Fibroblast of skin of left quadriceps (primary cell): ENCODE measurements around the gene U2AF2.
A peak's percentile ranks its signal among the peaks of the same experiment; 100 is the strongest.

Source experiments
- DNase-seq, 2 experiments: peaks; one replicate each; pipeline ENCODE4 v3.0.0-alpha.2; 2013; ENCODE audit warnings: low read depth in 2 of 2

U2AF2 gene

DNA sequence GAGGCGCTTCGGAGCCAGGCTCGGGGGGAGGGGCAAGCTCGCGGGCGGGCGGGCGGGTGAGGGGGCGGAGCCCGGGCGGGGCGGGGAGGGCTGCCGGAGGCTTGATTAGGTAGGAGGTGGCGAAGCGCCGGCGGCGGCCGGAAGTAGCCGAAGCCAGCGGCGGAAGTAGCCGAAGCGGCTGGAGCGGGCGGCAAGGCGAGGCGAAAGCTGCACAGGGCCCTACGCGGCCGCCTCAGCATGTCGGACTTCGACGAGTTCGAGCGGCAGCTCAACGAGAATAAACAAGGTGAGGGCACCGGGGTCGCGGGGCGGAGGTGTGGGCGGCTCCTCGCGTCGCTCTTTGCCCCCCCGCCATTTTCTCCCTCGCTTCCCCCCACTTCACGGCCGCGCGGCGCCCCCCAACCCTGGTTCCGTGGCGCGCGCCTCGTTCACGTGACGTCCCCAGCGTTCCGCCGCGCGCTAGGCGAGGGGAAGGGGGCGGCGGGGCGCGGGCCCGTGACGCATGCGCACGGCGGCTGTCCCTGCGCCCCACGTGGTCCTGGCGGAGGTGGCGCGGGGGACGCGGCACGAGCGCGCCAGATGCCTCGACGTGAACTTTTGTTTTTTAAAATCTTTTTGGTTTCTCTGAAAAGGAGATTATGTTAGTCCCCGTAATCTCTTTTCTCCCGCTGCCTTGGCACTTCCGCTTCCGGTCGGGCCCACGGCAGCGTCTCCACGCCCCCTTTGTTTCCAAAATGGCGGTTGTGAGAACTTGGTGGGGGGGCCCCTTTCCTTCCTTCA lies at the start of gene U2AF2:
Gene U2AF2, plus strand, starts transcription at position 168 of the 780 bp plus-strand sequence. Its CDS starts 70 bp downstream, at position 238.
- peak; percentile 79 to 81 for DNase-seq

DNA sequence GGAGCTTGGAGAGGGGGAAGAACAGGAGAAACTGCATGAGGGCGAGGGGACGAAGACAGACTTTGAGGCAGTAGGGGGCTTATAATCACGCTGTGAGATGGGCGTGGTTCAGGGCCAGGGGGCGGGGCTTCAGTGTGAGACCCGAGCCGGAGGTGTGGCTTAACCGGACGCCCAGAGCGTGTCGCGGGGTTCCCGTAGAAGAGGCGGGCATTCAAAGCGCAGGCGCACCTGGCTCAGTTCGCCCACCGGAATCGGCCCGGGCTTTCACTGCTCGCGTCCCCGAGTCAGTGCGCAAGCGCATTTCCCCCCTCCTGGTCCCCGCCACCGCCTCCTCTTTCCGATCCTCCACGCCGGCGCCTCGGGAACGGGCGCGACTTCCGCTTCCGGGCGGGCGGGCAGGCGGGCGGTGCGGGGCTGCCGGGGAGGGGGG lies 49.6 kb upstream of the U2AF2 start:
- DNase-seq = peak; percentile 96

DNA sequence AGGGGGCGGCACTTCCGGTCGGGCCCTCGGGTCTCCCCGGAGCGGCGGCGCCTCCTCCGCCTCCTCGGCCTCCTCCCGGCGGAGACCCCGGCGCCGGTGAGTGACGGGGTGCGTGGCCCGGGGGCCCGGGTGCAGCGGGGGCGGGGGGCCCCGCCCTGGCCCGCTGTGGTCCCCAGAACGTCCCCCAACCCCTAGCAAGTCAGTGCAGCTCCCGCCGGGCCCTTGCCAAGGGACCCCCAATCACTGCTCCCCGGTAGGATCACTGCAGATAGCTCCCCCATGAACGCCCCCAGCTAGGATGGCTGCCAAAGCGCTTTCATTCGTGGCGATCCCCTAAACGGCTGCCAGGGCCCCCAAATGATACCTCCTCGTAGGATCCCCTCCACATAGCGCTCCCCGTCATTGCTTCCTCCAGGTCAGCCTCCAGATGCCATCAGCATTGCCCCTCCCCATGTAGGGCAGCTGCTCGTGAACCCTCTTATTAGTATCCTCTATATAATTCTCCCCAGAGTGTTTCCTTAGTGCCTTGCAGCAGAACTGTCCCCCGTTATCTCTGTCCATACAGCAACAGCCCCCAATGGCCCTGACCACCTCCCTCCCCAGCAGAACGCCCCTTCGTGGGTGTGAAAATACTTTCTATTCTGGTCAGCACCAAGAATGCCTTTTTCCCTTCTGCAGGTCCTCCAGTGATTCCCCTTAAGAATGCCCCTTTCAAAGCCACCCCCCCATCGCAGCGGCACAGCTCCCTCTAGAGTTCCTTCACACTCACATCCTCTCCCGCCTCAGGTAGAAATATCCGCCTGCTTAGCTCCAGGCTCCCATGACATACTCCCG lies 49.0 kb upstream of the U2AF2 start, which contains the start of gene ZNF865:
Gene ZNF865, plus strand, starts transcription at position 11 of the 834 bp plus-strand sequence. CDS start 7,972 bp downstream, outside the sequence.
- DNase-seq = peak; percentile 60 to 62

DNA sequence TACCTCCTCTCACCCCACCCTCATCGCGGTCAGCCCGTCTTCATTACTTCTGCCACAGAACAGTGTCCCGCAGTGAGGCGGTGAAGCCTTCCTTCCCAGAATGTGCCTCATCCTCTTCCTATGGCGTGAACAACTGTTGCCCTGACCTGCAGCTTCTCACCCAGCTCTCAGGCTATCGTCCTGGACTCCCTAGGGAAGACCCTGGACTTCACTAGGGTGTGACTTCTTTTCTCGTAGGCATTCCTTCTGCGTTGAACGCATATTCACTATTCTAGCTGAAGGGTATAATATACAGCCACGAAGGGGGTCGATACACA lies 48.4 kb upstream of the U2AF2 start:
- no peak for DNase-seq

DNA sequence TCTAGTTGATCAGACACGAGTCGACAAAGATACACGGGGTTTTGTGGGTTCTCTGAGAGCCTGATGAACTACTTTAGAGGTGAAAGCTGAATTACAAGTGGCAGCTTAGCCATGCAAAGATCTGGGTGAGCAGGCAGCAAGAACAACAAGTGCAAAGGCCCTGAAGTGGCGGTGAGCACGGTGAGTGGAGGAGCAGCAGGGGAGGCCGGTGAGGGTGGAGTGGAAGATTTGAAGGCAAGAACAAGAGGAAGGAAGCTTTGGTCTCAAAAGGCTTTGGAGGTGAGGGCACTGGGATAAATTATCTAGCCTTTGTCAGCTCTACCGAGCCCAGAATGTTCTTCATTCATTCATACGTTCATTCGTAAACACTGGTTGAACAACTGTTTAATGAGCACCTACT lies 48.0 kb upstream of the U2AF2 start:
- DNase-seq = no peak

DNA sequence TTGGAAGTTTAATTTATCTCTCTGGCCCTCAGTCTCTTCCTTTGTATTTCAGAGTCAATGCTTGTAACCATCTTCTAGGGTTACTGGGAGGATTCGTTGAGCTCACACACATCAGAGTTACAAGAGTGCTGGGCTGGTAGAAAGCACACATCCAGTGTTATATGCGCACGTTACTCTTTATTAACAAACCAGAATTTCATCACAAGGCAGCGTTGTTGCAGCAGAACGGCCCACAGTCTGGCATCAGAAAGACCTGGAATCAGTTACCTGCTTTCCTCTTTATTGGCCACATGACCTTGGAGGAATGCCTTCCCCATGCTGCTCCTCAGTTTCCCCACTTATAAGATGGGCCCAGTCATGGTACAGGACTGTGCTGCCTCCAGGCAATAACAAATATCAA lies 45.5 kb upstream of the U2AF2 start:
- no peak for DNase-seq

DNA sequence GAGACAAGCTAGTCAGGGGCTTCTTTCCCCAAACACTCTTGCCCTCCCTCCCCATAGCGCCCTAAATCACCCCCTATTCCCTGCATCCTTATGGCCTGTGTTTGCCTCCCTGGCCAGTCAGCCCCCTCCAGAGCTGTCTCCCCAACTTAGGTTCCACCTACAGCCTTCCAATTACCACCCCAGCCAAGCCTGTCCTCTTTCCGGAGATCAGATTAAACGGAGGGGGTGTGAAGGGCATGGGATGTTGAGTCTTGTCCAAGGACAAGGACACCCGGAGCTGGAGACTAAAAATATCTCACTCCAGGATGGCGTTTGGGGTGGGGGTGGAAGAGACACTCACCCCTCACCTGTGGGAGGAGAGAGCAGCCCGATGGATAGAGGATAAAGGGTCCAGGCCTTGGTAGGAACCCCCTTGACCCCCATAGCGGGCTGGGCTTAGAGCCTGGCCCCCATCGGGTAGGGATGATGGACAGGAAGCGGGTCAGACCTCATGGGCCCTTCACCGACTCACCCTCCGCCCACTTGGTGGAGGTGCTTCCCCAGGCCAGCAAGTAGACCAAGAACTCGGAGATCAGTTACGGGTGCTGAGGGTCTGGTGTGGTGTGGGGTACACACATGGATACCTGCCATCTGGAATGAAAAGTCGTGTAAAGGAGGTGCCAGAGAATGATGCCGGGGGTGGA lies 43.4 kb upstream of the U2AF2 start:
- DNase-seq = no peak

DNA sequence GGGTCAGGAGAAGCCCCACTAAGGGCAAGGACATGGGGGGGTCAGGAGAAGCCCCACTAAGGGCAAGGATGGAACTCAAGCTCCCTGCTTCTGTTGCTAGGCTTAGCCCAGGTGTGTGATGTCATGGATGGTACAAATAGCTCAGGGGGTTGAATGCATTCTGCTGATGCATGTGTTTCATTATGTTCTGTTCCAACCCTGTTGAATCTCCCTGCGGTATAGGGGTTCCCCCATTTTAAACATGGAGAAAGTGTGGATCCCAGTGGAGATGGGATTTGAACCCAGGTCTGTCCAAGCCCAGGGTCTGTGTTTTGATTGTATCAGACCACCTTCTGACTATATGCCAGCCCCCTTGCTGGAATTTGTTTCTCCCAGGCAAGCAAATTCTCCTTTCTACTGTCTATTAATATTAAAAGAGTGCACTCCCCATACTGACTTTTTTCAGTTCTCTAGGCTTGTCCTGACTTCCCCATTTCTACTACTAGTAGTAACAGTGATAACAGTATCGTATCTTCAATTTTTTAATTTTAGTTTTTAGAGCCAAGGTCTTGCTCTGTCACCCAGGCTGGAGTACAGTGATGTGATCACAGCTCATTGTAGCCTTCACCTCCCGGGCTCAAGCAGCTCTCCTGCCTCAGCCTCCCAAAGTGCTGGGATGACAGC lies 42.7 kb upstream of the U2AF2 start:
- DNase-seq = no peak

DNA sequence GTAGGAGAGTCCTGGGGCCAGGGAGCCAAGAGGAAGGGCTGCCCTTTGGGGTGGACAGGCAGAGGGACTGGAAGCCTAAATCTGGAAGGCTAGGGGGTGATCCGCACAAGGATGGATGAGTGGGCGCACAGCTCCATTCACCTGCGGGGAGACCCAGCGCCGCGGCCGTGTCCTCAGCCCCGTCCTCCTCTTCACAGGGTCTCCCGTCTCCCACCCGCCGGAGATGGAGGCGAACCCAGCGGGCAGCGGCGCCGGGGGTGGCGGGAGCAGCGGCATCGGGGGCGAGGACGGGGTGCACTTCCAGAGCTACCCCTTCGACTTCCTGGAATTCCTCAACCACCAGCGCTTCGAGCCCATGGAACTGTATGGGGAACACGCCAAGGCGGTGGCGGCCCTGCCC lies 41.4 kb upstream of the U2AF2 start:
- DNase-seq = no peak

DNA sequence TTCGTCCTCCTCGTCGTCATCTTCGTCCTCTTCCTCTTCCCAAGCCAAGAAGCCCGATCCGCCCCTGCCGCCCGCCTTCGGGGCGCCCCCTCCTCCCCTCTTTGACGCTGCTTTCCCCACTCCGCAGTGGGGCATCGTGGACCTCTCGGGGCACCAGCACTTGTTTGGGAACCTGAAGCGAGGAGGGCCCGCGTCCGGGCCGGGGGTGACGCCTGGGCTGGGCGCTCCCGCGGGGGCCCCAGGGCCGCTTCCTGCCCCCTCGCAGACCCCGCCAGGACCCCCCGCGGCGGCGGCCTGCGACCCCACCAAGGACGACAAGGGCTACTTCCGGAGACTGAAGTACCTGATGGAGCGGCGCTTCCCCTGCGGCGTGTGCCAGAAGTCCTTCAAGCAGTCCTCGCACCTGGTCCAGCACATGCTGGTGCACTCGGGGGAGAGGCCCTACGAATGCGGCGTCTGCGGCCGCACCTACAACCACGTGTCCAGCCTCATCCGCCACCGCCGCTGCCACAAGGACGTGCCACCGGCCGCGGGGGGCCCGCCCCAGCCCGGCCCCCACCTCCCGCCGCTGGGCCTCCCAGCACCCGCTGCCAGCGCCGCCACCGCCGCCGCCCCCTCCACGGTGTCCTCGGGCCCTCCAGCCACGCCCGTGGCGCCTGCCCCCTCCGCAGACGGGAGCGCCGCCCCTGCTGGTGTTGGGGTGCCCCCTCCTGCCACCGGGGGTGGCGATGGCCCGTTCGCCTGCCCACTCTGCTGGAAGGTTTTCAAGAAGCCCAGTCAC lies 40.7 kb upstream of the U2AF2 start:
- no peak for DNase-seq

DNA sequence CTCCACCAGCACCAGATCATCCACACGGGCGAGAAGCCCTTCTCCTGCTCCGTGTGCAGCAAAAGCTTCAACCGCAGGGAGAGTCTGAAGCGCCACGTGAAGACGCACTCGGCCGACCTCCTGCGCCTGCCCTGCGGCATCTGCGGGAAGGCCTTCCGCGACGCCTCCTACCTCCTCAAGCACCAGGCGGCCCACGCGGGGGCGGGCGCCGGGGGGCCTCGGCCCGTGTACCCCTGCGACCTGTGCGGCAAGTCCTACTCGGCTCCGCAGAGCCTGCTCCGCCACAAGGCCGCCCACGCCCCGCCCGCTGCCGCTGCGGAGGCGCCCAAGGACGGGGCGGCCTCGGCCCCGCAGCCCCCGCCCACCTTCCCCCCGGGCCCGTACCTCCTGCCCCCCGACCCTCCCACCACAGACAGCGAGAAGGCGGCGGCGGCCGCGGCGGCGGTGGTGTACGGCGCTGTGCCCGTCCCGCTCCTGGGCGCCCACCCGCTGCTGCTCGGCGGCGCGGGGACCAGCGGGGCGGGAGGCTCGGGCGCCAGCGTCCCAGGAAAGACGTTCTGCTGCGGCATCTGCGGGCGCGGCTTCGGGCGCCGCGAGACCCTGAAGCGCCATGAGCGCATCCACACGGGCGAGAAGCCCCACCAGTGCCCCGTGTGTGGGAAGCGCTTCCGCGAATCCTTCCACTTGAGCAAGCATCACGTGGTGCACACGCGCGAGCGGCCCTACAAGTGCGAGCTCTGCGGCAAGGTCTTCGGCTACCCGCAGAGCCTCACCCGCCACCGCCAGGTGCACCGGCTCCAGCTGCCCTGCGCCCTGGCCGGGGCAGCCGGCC lies 39.9 kb upstream of the U2AF2 start:
- no peak for DNase-seq

DNA sequence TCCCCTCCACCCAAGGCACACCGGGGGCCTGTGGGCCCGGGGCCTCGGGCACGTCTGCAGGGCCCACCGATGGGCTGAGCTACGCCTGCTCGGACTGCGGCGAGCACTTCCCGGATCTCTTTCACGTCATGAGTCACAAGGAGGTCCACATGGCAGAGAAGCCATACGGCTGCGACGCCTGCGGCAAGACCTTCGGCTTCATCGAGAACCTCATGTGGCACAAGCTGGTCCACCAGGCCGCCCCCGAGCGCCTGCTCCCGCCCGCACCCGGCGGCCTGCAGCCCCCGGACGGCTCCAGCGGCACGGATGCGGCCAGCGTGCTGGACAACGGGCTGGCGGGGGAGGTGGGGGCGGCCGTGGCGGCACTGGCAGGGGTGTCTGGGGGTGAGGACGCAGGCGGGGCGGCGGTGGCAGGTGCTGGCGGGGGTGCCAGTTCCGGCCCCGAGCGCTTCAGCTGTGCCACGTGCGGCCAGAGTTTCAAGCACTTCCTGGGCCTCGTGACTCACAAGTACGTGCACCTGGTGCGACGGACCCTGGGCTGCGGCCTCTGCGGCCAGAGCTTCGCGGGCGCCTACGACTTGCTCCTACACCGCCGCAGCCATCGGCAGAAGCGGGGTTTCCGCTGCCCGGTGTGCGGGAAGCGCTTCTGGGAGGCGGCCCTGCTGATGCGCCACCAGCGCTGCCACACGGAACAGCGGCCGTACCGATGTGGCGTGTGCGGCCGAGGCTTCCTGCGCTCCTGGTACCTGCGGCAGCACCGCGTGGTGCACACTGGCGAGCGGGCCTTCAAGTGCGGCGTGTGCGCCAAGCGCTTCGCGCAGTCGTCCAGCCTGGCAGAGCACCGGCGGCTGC lies 39.1 kb upstream of the U2AF2 start:
- no peak for DNase-seq

DNA sequence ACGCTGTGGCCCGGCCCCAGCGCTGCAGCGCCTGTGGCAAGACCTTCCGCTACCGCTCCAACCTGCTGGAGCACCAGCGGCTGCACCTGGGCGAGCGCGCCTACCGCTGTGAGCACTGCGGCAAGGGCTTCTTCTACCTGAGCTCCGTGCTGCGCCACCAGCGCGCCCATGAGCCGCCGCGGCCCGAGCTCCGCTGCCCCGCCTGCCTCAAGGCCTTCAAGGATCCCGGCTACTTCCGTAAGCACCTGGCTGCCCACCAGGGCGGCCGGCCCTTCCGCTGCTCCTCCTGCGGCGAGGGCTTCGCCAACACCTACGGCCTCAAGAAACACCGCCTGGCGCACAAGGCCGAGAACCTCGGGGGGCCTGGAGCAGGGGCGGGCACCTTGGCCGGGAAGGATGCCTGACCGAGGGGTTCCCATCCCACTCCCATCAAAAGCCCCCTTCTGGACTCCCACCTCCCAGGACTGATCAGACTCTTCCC lies 38.4 kb upstream of the U2AF2 start:
- DNase-seq = no peak

DNA sequence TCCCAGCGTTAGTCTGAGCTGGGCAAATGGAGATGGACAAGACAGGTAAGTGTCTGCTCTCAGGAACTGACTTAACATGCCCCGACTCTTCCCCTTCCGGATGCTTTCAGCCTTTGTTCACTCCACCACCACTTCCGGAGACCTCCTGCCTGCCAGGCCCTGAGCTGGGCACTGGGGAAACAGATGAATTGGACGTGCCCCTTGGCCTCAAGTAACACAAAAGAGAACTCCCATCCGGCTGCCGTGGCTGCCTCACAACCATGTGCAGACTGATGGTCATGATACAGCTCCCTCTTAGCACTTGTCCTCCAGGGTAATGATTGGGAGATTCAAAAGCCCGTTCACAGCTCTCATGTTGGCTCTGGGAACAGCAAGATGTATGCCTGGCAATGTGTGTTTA lies 37.4 kb upstream of the U2AF2 start:
- DNase-seq = no peak

DNA sequence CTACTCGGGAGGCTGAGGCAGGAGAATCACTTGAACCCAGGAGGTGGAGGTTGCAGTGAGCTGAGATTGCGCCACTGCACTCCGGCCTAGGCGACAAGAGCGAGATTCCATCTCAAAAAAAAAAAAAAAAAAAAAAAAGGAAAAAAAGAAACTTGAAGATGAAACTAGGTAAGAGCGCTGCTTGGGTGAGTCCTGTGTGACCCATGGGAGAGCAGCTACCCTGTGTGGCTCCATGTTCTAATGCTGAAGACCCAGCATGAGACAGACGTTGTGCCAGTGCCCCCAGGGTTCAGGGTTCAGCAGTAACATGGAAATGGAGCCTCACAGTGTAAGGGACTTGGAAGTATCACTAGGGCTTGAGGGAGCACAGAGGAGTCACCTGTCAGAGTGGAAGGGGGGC lies 36.4 kb upstream of the U2AF2 start:
- no peak for DNase-seq

DNA sequence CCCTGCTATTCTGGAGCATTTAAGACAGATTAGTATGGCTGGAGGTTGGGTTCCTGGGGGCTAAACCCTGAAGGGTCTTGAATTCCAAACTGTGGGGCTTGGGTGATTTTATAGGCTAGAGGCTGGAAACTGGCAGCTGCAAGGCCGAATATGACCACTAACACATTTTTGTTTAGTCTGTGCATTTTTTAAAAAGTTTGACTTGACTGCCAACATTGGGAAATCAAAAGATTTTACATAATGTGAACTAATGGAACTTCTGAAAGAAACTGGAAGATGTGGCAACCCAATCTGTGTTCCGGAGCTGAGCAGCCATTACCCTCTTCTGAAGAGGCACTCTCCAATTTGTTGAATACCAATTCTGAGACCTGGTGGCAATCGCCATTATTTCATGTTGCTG lies 35.5 kb upstream of the U2AF2 start:
- no peak for DNase-seq

DNA sequence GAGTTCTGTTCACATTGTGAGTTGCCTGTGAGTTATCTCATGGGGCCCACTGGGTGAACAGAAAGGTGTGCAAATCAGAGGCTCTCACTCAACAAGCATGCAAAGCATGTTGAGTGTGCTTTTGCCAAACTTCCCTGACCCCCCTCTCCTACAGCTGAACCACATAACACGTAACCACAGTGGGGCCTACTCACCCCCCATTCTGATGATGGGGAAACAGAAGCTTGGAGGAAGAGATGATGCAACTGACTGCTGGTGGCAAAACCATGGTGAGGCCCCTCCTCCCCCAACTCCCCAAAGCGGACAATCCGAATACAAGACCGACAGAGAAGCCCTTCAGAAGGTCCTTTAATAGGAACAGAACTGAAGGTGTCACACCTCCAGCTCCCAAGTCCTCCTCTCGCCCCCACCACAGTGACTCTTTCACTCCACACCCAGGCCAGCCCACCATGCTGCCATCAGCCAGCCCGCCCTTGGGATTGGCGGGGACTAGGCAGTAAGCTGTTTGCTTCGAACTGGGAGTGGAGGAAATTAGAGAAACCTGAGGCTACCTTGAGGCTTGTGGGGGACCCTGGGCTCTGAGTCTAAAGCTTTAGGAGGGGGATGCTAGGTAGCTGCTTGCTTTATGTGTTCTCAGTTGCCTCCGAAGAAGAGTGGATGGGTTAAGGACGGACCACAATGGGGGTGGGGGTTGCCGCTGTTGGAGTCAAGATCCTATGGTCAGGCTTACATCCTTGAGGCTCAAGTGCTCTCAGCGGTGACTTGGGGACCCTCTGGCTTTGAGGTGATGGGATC lies 34.2 kb upstream of the U2AF2 start:
- DNase-seq = peak; percentile 68 to 69

DNA sequence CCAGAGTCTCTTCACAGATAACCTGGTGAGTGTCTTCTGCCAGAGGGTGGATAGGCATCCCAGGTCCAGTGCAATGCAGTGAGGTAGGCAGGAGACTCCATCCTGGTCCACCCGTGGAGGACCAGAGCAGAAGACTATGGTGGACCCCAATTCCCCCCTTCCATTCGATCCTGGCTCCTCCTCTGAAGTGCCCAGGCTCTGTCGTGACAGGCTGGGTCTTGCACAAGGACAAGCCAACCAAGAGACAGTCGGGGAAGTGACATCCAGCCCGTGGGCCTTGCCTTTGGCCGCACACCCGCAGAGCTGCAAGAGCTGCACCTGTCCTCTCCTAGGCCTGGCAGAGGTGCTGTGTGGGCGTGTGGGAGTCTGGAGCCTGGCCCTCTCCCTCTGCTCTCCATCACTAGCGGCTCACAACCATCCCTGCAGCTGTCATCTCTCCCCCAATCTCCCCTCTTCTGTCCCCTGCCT lies 33.6 kb upstream of the U2AF2 start:
- DNase-seq = no peak
